Measurements from ENCODE around the gene MGA. TPM values are rescaled to one million over a fixed set of nuclear protein-coding genes. Genes with fewer than 3 reads are reported as not detected.

MGA gene
- total RNA-seq, 1 experiment from 2014 or later, result 35.9 TPM

DNA sequence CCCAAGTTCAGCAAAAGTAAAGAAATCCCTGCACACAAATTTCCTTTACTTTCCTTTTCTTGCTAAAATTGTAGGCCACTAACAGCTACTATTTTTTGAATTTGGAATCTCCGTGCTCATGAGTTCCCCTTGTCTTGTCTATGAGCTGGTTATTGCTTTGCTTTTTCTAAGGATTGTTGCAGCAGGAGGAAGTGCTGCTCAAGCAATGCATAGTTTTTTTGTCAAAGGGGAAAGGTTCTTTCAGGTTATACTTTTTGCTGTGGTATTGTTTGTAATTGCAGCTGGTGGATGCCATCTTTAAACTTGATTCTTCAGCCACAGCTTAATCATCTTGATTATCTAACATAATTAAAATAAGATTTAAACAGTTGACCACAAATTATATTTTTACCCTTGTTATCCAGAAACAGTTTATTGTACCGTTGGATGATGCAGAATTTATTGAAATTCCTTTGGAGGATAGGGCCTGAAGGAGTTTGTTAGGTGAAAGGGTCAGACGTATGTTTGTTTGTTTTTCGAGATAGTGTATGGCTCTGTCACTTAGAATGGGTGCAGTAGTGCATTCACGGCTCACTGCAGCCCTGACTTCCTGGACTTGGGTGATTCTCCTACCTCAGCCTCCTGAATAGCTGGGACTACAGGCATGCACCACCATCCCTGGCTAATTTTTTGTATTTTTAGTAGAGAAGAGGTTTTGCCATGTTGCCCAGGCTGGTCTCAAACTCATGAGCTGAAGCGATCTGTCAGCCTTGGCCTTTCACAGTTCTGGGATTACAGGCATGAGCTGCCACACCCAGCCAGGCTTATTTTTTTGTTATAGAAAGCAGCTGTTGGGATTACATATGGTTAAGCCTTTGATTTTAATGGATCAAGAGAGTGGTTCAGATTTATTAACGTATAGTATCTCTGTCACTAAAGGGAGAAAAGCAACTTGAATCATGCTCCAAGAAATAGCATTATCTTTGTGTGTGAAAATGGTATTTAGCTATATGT, 11.7 kb downstream of the MGA start (continued):
- TF ChIP-seq, protein P1, sequence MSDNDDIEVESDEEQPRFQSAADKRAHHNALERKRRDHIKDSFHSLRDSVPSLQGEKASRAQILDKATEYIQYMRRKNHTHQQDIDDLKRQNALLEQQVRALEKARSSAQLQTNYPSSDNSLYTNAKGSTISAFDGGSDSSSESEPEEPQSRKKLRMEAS (CRISPR knock-in tag; IDR thresholded peaks at IDR 0.05), result no peak
- no peak for TF ChIP-seq JUN (CRISPR knock-in tag; IDR thresholded peaks at IDR 0.05)
- TF ChIP-seq, protein P2, sequence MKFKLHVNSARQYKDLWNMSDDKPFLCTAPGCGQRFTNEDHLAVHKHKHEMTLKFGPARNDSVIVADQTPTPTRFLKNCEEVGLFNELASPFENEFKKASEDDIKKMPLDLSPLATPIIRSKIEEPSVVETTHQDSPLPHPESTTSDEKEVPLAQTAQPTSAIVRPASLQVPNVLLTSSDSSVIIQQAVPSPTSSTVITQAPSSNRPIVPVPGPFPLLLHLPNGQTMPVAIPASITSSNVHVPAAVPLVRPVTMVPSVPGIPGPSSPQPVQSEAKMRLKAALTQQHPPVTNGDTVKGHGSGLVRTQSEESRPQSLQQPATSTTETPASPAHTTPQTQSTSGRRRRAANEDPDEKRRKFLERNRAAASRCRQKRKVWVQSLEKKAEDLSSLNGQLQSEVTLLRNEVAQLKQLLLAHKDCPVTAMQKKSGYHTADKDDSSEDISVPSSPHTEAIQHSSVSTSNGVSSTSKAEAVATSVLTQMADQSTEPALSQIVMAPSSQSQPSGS (CRISPR knock-in tag; IDR thresholded peaks at IDR 0.05; ENCODE audit: borderline replicate concordance, low read depth), result no peak

DNA sequence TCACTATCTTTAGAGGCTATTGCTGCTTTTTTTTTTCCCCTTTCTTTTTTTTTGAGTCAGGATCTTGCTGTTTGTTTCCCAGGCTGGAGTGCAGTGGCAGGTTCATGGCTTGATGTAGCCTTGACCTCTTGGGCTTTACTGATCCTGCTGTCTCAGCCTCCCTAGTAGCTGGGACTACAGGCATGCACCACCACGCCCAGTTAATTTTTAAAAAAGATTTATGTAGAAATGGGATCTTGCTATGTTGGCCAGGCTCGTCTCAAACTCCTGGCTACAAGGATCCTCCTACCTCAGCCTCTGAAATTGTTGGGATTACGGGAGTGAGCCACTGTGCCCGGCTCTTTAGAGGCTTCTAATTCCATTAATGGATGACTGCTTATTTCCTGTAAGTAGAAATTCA, 15.1 kb downstream of the MGA start:
- ChIA-PET POLR2A (no interaction called here), CTCF (no interaction called here)
- H3K27ac Mint-ChIP-seq, result no peak overlapping the region
- peaks cover 5% of the 10 kb centered on the region for H3K36me3 Mint-ChIP-seq
- DNase-seq (ENCODE audit: low spot score), result no peak
- peaks cover 3% of the 10 kb centered on the region; the same call in 1 of the 2 replicates for H3K4me1 Mint-ChIP-seq
- no peak overlapping the region for H3K4me3 Mint-ChIP-seq
- TF ChIP-seq KAT7 (CRISPR knock-in tag; IDR thresholded peaks at IDR 0.05; ENCODE audit: borderline replicate concordance) (no peak), ZNF138 (CRISPR knock-in tag; conservative IDR thresholded peaks at IDR 0.05) (no peak), TCF7 (CRISPR knock-in tag; IDR thresholded peaks at IDR 0.05; ENCODE audit: low read depth) (no peak), CREM (CRISPR knock-in tag; IDR thresholded peaks at IDR 0.05) (no peak), GTF2I (CRISPR knock-in tag; conservative IDR thresholded peaks at IDR 0.05) (no peak), CREB1 (CRISPR knock-in tag; IDR thresholded peaks at IDR 0.05) (no peak), TP53 (CRISPR knock-in tag; IDR thresholded peaks at IDR 0.05) (no peak), GRHL2 (CRISPR knock-in tag; IDR thresholded peaks at IDR 0.05; ENCODE audit: insufficient replicate concordance, severe bottlenecking) (no peak)
- TF ChIP-seq, protein P3, sequence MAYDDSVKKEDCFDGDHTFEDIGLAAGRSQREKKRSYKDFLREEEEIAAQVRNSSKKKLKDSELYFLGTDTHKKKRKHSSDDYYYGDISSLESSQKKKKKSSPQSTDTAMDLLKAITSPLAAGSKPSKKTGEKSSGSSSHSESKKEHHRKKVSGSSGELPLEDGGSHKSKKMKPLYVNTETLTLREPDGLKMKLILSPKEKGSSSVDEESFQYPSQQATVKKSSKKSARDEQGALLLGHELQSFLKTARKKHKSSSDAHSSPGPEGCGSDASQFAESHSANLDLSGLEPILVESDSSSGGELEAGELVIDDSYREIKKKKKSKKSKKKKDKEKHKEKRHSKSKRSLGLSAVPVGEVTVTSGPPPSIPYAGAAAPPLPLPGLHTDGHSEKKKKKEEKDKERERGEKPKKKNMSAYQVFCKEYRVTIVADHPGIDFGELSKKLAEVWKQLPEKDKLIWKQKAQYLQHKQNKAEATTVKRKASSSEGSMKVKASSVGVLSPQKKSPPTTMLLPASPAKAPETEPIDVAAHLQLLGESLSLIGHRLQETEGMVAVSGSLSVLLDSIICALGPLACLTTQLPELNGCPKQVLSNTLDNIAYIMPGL (CRISPR knock-in tag; IDR thresholded peaks at IDR 0.05), result no peak
- TF ChIP-seq, protein P4, sequence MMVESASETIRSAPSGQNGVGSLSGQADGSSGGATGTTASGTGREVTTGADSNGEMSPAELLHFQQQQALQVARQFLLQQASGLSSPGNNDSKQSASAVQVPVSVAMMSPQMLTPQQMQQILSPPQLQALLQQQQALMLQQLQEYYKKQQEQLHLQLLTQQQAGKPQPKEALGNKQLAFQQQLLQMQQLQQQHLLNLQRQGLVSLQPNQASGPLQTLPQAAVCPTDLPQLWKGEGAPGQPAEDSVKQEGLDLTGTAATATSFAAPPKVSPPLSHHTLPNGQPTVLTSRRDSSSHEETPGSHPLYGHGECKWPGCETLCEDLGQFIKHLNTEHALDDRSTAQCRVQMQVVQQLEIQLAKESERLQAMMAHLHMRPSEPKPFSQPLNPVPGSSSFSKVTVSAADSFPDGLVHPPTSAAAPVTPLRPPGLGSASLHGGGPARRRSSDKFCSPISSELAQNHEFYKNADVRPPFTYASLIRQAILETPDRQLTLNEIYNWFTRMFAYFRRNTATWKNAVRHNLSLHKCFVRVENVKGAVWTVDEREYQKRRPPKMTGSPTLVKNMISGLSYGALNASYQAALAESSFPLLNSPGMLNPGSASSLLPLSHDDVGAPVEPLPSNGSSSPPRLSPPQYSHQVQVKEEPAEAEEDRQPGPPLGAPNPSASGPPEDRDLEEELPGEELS (CRISPR knock-in tag; IDR thresholded peaks at IDR 0.05), result no peak
- TF ChIP-seq, protein P5, sequence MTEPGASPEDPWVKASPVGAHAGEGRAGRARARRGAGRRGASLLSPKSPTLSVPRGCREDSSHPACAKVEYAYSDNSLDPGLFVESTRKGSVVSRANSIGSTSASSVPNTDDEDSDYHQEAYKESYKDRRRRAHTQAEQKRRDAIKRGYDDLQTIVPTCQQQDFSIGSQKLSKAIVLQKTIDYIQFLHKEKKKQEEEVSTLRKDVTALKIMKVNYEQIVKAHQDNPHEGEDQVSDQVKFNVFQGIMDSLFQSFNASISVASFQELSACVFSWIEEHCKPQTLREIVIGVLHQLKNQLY (CRISPR knock-in tag; IDR thresholded peaks at IDR 0.05), result no peak
- TF ChIP-seq, protein P6, sequence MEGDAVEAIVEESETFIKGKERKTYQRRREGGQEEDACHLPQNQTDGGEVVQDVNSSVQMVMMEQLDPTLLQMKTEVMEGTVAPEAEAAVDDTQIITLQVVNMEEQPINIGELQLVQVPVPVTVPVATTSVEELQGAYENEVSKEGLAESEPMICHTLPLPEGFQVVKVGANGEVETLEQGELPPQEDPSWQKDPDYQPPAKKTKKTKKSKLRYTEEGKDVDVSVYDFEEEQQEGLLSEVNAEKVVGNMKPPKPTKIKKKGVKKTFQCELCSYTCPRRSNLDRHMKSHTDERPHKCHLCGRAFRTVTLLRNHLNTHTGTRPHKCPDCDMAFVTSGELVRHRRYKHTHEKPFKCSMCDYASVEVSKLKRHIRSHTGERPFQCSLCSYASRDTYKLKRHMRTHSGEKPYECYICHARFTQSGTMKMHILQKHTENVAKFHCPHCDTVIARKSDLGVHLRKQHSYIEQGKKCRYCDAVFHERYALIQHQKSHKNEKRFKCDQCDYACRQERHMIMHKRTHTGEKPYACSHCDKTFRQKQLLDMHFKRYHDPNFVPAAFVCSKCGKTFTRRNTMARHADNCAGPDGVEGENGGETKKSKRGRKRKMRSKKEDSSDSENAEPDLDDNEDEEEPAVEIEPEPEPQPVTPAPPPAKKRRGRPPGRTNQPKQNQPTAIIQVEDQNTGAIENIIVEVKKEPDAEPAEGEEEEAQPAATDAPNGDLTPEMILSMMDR (IDR thresholded peaks at IDR 0.05), result no peak
- H3K27me3 Mint-ChIP-seq (ENCODE audit: low read depth), result no peaks in the 10 kb centered on the region
- ATAC-seq, result no peak
- H3K9me3 Mint-ChIP-seq, result no peaks in the 10 kb centered on the region; the same call in 1 of the 2 replicates

Data from WTC11 (cell line).